ENCODE results near the gene JAKMIP2.
"Not testable (repeated sequence)": the region's sequence is repeated elsewhere in the genome, so short reads cannot be mapped to it uniquely, and the experiment has no call there.

The JAKMIP2 gene

DNA sequence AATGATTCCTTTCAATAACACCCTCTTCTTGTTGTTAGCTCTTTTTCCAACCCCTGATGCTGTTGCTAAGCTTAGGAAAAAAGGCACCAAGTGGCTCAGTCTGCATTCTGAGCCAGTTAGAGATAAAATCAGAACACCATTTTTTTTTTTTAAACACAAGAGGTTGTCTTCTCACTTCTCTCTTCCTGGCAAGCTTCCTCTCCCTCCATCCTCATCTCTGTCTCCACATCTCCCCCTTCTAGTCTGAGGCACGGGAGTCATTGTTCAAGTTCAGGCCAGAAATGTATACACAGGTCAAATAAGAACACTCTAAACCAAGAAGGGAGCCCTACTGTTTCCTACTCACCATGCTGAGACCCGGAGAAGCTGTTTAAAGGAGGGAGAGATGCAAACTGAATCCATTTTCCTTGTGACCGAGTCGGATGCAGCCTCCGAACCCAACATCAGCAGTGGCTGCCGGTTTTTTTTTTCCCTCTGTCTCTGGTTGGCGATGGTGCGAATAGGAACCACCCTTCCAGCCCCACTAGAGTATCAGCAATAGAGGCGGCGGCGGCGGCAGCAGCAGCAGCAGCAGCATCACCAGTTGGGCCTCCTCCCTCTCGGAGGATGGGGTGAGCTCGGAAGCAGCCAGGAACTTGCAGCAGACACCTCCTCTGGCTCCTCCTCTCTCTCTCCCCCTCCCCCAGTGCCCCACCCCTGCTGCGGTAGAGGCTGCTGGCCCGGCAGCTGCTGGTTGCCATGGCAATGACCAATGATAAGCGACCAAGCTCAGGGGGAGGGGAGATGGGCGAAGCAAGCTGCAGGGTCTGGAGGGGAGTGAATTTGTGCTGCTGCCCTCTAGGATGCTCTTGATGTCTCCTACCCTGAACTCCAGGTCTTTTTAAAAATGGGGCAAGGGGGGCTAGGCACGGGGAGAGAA lies at the start of gene JAKMIP2:
Gene JAKMIP2 (minus strand): TSS at position 619 of the 919 bp plus-strand sequence. CDS start 110,922 bp downstream, outside the sequence.
- DNase-seq: peak; percentile 99

DNA sequence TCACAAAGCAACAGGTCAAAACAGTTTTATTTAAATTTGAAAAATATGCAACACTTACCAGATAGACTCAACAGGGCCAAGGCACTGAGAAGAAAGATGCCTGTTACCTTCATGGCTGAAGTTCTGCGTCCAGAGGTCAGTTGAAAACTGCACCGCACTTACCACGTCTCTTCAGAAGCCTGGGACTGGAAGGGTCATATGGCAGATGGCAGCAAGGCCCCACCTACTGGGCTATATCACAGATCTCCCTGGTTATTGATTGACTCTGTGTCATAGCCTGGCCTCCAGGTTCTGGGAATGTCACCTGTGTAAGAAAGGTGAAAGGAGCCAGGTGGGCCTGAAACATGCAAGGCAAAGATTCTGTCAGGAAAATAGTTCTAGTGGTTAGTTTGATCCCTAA lies 48.9 kb upstream of the JAKMIP2 start, which contains the start of gene SPINK1:
Gene SPINK1 (minus strand): TSS at position 207 of the 400 bp plus-strand sequence. CDS start 94 bp downstream, at position 113.
- DNase-seq: no peak

DNA sequence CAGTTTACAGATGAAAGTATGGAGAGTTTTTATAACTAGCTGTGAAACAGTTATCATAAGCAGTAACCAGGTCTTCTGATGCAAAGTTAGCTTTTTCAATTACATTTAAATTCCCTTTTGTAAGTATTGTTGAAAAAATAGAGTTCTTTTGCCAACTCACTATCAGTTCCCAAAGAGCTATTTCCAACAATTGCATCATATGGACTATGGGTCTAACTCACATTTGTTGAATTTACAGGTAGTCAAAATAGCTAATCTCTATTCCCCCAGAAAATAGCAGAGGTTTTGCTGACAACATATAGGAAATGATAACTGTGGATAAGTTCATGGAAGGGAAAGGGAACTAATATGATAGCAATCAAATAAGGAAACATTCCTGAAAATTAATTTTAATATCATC lies 47.5 kb upstream of the JAKMIP2 start:
- DNase-seq: no peak

DNA sequence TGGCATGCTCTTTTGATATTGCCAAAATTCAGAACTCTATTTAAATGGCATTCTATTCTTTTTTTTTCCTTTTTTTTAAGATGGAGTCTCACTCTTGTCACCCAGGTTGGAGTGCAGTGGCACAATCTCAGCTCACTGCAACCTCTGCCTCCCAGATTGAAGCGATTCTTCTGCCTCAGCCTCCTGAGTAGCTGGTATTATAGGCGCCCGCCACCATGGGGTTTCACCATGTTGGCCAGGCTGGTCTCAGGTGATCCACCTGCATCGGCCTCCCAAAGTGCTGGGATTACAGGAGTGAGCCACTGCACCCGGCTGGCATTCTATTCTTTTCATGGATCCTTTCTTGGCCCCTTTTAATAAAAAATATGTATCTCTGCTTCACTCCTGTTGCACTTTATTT lies 44.5 kb upstream of the JAKMIP2 start:
- not testable (repeated sequence) for DNase-seq

DNA sequence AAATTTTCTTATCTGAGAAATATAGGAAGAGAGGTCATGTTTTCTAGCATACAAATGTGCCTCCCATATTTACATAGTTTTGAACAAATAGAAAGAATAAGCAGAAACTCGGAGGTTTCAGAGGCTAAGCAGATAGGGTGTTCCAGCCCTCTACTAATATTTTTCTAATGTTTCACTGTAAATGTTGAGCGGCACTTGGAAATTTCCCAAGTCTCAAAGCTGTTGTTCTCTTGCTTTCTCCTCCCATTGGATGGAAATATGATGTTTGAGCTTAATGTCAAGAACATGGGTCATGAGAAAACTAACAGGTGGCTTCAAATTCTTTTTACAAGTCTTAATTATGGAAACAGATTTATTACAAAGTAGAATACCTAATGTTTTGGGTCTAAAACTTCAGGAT lies 43.8 kb upstream of the JAKMIP2 start:
- DNase-seq: no peak

DNA sequence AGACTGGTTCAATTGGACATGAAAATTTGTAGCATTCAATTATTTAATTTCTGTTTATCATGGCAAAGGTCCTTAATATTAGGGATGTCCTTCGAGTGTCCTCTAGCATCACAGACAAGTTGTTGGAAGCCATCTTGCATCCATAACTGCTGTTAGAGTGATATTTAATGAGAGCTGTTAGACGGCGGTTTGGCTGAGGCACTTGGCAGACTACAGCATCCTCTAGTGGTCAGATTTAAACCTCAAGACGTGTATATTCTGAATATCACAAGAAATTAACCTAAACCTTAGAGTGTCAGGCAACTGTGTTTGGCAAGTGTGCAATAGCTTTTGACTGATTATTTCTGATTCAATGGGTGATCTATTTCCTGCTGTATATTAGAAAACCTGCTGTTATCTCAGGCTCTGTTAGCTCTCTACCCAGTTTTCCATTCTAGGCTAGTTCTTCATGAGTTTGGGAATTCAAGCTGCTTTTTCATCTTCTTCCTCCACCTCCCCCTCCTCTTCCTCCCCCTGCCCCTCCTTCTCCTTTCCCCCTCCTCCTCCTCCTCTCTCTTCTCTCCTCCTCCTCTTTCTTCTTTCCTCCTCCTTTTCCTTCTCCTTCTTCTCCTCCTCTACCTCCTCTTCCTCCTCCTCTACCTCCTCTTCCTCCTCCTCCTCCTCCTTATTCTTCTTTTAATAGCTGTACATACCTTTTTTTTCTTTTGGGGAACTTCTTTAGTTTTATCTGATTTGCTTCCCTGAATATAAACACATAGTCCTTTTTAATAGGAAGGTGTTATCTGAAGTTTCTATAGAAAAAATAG lies 40.4 kb upstream of the JAKMIP2 start:
- DNase-seq: peak; percentile 72

DNA sequence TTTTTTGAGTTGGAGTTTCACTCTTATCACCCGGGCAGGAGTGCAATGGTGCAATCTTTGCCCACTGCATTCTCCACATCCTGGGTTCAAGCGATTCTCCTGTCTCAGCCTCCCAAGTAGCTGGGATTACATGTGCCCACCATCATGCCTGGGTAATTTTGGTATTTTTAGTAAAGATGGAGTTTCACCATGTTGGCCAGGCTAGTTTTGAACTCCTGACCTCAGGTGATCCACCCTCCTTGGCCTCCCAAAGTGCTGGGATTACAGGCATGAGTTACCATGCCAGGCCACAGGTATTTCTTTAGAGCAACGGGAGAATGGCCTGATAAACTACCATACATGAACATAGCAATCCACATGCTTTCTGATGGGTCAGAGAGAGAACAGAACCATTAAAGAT lies 39.7 kb upstream of the JAKMIP2 start:
- DNase-seq: not testable (repeated sequence)

DNA sequence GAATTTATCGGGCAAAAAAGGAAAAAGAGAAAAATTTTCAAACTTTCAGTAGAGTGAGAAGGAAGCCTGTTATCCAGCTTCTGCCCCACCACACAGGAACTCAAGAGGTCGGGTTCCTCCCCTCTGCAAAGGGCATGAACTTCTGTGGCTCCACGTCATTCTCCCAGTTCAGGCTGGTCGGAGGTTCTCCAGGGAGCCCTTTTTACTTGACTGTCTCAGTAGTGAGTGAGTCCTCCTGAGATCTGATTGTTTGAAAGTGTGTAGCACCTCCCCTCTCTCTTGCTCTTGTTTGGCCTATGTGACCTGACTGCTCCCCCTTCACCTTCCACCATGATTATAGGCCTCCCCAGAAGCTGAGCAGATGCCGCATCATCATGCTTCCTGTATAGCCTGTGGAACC lies 39.2 kb upstream of the JAKMIP2 start:
- DNase-seq: no peak

DNA sequence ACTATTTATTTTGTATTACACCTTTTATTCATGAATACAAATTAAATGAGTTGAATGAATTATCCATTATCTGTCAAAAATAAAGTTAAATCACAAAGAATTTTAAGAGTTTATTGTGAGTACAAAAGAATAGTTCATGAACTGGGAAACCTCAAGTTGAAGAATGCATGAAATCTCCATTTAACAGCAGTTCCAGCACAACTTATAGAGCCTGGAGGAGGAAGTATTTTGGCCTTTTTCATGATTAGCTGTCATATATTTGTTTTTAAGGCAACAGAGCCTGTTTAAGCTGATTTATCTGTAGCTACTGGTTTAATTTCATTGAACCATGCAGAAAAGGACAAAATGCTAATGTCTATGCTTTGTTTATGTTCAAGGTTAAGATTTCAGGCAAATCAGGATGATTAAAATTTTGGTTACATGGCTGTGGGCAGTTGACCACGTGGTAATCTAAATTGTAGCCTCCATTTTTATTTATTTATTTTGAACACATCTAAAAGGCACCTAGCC lies 36.8 kb upstream of the JAKMIP2 start:
- DNase-seq: no peak

DNA sequence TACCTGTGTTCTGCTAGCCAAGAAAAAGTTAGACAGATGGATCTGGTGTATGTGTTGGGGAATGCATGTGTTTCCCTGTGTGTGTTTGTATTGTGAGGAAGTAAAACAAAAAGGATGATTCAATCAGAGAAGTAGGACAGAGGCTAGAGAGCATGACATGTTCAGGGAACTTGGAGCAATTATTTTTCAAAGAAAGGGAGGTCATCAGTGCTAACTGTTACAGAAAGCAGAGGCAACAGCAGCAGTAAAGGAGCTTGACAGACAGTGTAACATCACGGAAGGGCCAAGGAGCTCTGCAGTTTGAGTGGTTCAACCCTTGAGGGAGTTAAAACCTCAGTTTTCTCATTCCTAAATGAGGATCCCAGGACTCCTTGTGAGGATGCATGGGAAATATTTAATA lies 35.8 kb upstream of the JAKMIP2 start:
- DNase-seq: no peak

DNA sequence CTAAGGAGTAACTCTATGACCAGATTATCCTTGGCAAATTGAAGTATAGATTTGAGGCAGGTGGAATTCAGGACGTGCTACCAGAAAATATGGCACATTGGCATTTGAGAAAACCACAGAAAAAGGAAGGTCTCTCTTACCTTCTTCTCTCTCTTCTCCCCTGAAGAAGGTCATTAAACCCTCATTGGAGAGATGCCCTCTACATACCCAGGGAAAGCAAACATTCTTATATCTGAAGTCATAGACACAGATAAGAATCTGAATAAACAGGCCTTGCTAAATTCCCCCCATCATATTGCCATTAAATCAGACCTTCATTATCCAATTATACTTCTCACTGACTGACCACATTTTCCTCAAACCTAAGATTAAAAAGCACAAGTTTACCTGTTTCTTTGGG lies 31.2 kb upstream of the JAKMIP2 start:
- no peak for DNase-seq

DNA sequence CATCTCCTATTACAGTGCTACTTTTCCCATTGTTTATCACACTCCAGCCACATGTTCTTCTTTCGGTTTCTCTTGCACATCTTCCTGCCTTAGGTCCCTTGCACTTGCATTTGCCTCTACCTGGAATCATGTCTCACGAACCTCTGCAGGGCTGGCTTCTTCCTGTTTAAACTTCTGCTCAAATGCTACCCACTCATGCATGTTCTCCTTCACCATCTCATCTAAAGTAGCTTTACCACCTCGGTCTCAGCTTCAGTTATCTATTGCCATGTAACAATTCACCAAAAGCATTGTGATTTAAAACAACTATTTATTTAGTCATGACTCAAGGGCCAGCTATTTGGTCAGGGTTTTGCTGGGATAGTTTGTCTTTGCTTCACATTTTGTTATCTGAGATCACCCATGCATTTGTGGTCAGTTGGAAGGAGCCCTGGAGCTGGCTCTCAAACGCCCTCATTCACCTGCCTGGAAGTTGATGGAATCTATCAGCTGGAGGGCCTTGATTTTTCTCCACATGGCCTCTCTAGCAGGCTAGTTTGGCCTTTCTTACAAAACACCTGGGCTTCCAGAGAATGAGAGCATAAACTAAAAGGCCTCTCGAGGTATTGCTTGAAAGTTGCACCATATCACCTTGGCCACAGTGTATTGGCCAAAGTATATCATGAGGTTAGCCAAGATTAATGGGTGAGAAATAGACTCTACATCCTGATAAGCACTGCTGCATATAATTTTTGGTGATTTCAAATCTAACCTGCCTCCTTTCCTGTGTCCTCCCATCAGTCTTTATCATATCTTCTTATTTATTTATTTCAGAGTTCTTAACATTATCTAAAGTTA lies 27.5 kb upstream of the JAKMIP2 start:
- no peak for DNase-seq

DNA sequence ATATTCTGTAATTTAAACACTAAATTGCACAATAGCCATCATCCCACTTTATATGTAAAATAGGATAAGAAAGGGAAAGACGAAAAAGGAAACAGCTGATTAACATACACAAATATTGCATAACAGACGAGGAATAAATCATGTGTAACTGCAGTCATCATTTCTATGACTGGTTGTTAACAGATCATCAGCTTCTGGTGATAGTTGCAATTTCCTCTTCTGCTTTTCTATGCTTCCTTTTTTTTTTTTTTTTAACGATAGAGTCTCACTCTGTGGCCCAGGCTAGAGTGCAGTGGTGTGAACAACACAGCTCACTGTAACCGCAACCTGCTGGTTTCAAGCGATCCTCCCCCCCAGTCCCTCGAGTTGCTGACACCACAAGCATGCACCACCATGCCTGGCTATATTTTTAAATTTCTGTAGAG lies 22.5 kb upstream of the JAKMIP2 start:
- DNase-seq: no peak

DNA sequence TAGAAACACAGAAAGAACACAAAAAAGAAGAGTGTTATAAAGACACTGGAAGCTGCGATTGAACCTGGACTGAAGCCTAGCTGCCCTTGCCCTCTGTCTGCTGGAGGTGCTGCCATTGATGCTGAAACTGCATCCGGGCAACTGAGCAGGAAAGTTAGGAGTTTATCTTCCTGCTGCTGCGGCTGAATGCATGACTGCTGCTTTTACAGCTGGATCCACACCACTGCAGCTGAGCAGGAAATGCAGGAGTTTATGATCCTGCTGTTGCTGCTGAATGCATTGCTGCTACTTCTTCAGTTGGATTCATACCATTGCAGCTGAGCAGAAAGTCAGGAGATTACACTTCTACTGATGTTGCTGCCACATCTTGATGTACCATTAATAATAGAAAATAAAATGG lies 21.8 kb upstream of the JAKMIP2 start:
- no peak for DNase-seq

DNA sequence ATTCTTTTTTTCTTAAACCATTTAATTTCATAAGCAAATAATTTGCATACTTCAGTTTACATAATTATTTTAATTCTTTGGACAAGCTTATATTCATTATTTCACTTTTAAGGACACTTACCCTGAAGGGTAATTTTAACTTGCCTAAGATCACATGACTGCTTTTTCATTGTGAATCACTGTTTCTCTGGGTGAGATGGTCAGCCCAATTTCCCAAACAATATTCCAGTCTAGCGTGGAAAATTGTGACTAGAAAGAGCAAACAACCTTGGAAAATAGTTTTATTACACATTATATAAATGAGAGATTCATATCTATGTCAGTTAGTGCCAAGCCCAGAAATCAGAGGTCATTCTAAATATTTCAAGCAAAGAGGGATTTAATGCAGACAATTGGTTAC lies 21.4 kb upstream of the JAKMIP2 start:
- no peak for DNase-seq

DNA sequence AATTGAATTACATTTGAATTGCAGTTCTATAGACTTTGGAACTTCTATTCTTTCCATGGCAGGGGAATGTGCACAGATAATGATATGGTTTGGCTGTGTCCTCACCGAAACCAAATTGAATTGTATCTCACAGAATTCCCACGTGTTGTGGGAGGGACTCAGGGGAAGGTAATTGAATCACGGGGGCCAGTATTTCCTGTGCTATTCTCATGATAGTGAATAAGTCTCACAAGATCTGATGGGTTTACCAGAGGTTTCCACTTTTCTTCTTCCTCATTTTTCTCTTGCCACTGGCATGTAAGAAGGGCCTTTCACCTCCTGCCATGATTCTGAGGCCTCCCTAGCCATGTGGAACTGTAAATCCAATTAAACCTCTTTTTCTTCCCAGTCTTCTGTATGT lies 20.6 kb upstream of the JAKMIP2 start:
- DNase-seq: not testable (repeated sequence)

DNA sequence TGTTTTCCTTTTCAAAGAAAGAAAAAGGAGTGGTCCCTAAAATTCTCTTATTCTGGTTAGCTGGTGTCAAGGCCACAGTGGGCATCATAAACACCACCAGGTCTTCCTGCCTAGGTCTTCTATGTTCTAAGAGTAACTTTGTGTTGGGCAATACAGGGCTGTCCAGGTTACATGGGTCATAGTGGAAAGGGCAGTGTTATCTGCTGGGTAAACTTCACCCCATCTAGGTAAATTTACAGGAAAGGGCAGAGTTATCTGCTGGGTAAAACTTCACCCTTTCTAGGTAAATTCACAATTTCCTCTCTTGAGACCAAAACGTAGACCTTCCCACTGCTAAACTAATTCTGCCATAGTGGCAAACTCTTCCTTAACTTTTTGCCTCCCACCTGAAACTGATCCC lies 18.9 kb upstream of the JAKMIP2 start:
- no peak for DNase-seq

DNA sequence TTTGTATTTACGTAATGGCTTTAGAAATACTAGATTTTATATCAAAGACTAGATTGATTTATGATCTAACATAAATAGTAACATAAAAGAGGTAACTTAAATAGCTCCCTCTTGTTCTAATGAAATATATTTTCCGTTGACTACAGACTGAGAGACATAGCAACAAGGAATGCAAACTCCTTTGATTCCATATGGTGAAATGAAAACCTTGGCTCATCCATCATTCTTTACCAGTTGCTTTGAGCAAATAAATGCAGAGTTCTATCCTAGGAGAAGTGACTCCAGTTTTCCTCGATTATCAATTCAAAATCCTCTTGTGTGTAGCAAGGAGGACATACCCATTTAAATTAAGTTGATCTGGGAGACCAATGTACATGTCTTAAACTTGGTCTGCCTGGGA lies 18.0 kb upstream of the JAKMIP2 start:
- no peak for DNase-seq

DNA sequence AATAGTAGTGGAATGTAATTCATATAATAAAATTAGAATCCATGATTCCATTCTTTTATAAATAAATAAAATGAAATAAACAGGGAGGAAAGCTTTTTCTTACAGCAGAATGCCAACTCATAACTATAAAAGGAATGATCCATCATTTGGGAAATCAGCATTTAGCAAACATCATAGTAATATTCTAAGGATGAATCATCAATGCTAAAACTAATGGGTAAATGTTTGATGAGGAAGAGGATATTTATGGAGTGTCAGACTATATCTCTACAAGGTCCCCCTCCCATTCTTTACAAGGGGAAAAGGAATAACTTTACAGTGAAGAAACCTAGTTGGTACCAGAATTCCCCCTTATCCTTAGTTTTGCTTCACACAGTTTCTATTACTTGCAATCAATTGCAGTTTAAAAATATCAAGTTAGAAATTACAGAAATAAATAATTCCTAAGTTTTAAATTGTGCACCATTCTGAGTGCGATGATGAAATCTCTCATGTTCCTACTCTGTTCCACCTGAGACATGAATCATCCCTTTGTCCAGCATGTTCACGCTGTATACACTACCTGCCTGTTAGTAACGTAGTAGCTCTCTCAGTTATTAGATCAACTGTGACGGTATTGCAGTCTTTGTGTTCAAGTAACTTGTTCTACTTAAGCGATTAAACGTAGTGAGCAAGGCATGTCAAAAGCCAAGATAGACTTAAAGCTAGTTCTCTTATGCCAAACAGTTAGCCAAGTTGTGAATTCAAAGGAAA lies 14.2 kb upstream of the JAKMIP2 start:
- DNase-seq: no peak

DNA sequence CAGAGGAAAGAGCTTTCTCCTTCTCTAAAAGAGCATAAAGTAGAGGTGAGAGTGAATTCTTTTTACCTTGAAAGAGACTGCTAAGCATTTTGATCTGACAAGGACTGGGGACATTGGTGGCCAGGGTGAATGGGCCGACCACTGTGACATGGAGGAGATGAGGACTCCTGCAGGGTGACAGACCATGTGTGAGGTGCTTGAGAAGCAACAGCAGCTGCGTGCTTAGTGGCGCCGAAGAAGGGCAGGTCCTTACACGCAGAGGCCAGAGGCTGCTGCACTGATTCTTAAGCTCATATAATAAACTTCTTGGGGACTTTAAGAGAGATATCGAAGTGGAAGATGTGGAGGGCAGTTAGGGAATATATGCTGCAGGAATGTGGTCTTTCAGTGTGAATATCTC lies 8.7 kb upstream of the JAKMIP2 start:
- no peak for DNase-seq

DNA sequence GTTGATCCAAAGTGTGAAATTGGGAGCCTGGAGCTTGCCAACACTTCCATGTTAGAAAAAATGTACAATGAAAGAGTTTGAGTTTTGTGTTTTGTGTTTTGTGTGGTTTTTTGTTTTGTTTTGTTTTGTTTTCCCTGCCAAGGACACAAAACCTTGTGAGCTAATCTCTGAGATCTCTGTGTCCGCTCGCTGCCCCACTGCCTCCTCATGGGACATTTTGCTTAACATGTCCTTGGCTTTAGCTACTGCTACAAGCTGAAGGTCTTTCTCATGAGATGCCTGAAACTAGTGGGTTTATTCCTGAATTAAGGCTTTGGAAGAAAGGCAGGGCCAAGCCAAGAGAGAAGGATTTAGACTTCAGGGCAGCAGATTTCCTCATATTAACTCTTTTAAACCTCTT lies 7.3 kb upstream of the JAKMIP2 start:
- no peak for DNase-seq

DNA sequence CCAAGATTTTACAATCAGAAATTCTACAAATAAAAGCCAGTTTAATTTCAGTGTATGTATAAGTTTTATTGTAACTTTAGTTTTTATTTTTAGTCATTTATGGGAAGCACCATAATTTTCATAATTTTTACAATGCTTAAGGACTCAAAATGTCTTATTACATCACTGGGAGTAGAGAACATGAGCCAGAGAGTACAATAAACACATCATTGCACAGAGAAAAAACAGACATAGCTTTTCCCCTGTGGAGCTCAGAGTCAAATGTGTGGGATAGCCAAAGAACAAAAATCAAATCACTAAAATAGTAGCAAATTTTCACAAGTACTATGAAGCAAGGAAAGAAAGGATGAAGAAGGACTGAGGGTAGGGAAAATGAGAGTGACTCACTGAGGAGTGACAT lies 5.5 kb upstream of the JAKMIP2 start:
- DNase-seq: no peak
